Mesangial cell (primary cell): ENCODE results near the gene PLEKHH2. TPM values are rescaled to one million over a fixed set of nuclear protein-coding genes. Genes with fewer than 3 reads are reported as not detected.

Experiments
- total RNA-seq: library from RNA; depleted of rRNA; stranded (reverse); fragments of >200 nt; gene quantifications from 2 replicates; pipeline ENCODE4 v1.2.3, GENCODE V29; 2015

The PLEKHH2 gene
- 2.8 and 8.2 TPM in 2 replicates for total RNA-seq

GRCh38 chr2:43637030-43637803 is at the start of gene PLEKHH2:
TSS of gene PLEKHH2 (plus strand) at chr2:43637260. CDS start at chr2:43644674, 7,414 bp downstream.

GRCh38 chr2:43595603-43596412 is 41.3 kb upstream of the PLEKHH2 start, which contains the start of gene THADA:
TSS of gene THADA (minus strand) at chr2:43596038. CDS start at chr2:43592392, 3,646 bp downstream.

GRCh38 chr2:43676322-43677050 is 39.4 kb downstream of the PLEKHH2 start, which contains the start of gene C1GALT1C1L:
TSS of gene C1GALT1C1L (minus strand) at chr2:43676429. CDS start at chr2:43676322, 107 bp downstream.

GRCh38 chr2:43773876-43774613 is 137.0 kb downstream of the PLEKHH2 start, which contains the start of gene DYNC2LI1:
TSS of gene DYNC2LI1 (plus strand) at chr2:43774039. CDS start at chr2:43774139, 100 bp downstream.

Other genes with a start within 250 kb of the PLEKHH2 start
- gene THADA, start 41.2 kb upstream of the PLEKHH2 start, total RNA-seq: 11.0 and 16.3 TPM in 2 replicates
- gene C1GALT1C1L, start 39.2 kb downstream of the PLEKHH2 start, total RNA-seq: 0.33 and 1.1 TPM in 2 replicates
- gene DYNC2LI1, start 136.8 kb downstream of the PLEKHH2 start, total RNA-seq: 7.3 and 24.3 TPM in 2 replicates
- not detected in 2 replicates for gene ABCG5, start 201.6 kb downstream of the PLEKHH2 start, total RNA-seq
- gene ABCG8, start 201.7 kb downstream of the PLEKHH2 start, total RNA-seq: not detected in 2 replicates